ENCODE data around the gene CD81.

- no peak for TF ChIP-seq CTCF (IDR thresholded peaks at IDR 0.05)
- no peak for TF ChIP-seq POLR2A (IDR thresholded peaks at IDR 0.05)
- no peak for TF ChIP-seq POLR2AphosphoS5 (IDR thresholded peaks at IDR 0.05)
- no peak for TF ChIP-seq EP300 (IDR thresholded peaks at IDR 0.05; ENCODE audit: low read depth)
Measured at GRCh38 chr11:2426221-2426620, 49.1 kb downstream of the CD81 start.

Data from transverse colon (tissue), 4 donors.